COR-L47 (cell line): ENCODE results near the gene CS.
"Not testable (repeated sequence)": the region's sequence is repeated elsewhere in the genome, so short reads cannot be mapped to it uniquely, and the experiment has no call there.

Experiments used
- DNase-seq: peaks from one replicate; lab custom pipeline; 2025; lab: John Stamatoyannopoulos, UW

Gene CS

GRCh38 chr12:56321027-56321426 lies 20.9 kb upstream of the CS start:
- DNase-seq: no peak

GRCh38 chr12:56317675-56318074 lies 17.5 kb upstream of the CS start:
- DNase-seq: no peak

DNA sequence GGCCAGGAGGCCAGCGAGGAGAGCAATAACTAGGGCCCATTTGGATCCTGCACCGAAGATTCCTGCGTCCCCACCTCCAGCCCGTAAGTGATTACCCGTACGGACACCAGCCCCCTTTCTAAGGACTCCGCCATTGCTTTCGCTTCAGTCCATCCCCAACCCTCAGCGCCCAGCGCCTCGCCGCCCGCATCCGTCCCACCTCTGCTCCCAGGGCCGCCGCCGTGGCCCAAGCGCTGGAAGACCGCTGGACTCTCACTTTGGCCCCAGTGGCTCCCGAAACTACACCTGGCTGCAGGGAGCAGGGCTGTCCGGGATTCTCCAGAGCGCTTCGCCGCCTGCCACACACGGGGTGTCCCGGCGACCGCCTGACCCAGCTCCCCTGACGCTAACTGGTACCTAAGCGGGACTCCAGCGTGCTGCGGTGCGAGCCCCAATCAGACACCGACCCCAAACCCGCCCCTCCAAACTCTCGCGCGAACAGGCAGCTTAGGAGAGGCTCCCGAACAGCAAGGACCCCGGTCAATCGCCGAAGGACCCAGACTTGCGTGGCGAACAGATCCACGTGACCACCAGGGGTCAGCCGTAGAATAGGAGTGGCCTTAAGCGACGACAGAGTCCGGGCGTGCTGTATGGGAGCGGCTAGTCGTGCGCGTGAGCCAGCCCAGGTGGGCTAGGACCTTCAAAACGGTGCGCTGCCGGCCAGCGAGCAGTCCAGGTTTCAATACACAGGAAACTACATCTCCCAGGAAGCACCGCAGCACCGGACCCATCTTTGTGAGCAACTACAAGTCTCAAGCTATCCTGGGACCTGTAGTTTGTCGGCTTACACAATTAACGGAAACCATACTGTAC lies 15.7 kb upstream of the CS start, which contains the start of gene CNPY2:
Gene CNPY2 (minus strand): TSS at position 367 of the 852 bp plus-strand sequence. CDS start 771 bp downstream, outside the sequence.
- peak; percentile 99 for DNase-seq

DNA sequence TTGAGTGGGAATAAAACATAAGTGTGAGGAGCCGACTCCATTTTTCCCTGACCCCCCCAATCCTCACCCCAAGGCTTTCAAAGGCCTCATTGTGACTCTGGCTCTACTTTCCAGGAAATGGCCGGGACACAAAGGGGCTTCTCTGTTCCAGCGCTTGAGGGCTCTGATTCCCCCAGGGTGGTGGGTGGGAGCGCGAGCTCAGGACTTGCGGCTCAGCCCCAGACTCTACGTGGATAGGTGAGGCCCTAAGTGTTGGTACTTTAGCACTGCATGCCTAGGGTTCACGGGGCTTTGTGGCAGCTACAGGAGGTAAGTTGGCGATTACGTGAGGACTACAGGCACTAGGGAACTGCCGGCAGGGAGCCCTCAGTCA lies 15.1 kb upstream of the CS start:
- DNase-seq: no peak

DNA sequence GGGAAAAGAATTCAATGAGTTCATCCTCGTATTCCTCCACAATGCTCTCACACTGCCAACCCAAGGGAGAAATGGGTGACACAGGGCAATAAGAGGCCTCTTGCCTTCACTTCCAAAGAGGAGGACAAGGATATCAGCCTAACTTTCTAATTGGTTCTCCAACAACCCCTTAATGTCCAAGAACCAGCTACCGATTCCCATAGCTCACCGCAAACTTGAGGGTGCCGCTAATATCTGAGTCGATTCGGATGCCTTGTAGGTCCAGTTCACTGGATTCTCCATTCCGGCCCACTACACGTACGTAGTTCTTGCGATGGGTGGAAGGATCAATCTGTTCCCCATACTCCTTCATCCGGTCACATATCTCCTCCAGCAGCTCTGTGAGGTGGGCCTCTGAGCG lies 10.9 kb upstream of the CS start:
- no peak for DNase-seq

DNA sequence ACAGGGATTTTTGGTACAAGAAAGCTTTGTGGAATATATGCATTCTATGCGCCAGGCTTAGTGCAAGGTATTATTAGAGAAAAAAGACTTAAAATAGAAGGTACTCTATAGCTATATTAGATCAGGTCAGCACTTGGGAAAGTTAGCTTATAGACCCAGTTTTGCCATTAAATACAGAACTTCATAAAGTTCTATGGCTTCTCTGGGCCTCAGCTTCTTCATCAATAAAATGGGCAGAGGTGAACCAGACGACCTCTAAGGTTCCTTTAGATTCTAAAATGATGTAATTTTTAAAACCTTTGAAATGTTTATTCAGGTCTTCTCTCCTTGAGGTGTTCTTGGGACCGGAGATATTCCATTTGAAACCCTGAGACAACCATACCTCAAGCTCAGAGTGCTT lies 8.6 kb upstream of the CS start:
- DNase-seq: no peak

- DNase-seq: no peak
These were observed 7.3 kb upstream of the CS start for GRCh38 chr12:56307221-56307965.

DNA sequence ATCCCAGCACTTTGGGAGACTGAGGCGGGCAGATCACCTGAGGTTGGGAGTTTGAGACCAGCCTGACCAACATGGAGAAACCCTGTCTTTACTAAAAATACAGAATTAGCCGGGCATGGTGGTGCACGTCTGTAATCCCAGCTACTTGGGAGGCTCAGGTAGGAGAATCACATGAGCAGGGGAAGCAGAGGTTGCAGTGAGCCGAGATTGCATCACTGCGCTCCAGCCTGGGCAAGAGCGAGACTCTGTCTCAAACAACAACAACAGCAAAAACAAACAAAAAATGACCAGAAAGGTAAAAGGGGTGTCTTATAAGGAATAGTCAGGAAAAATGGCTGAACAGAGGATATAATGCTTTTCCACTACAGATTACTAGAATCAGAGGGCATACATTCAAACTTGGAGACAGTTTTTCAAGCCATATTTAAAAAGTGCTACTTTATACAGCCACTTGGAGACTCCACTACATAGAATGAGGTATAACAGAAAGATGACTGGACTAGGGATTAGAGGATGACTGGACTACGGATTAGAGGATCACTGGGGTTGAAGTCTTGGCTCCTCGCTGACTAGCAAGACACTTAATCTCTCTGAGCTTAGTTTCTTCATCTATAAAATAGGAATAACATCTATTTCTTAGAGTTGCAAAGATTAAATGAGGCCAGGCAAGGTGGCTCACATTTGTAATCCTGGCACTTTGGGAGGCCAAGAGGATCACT lies 4.9 kb upstream of the CS start:
- DNase-seq: no peak

GRCh38 chr12:56304276-56304675 lies 4.1 kb upstream of the CS start:
- DNase-seq: no peak

DNA sequence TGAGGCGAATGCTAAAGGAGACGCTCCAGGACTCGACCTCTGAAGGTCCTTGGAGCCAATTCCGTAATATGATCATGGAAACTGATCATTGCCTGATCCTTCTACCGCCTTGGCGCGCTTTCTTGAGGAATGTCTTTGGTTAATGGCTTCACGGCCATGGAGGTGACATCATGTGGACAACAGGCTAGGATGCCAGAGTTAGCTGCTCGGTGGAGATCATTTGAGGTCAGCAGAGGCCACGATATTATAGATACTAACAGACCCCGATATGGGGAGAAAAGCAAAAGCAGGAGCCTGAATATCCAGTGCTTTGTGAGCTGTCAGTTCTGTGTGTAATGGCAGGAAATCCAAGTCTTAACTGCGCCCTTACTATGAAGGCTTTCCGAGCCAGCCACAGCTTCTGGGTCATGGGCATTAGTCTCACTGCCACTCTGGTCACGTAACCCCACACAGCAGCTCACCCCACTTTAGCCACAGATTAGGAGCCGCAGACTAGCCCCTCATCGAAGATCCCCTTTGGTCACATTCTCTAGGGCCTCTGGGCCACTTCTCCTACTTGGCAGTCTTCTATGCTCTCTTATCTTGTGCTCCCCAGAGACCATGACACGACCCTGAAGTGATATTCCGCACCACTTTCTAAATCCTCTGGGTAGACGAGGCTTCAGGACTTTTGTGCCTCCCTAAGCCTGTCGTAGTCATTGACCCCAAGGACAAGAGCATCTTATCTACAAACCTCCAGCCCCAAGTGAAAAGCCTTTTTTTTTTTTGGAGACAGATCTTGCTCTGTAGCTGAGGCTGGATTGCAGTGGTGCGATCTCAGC lies 724 bp upstream of the CS start:
- DNase-seq: peak; percentile 35

GRCh38 chr12:56299308-56299852 lies 750 bp downstream of the CS start:
- DNase-seq: no peak

DNA sequence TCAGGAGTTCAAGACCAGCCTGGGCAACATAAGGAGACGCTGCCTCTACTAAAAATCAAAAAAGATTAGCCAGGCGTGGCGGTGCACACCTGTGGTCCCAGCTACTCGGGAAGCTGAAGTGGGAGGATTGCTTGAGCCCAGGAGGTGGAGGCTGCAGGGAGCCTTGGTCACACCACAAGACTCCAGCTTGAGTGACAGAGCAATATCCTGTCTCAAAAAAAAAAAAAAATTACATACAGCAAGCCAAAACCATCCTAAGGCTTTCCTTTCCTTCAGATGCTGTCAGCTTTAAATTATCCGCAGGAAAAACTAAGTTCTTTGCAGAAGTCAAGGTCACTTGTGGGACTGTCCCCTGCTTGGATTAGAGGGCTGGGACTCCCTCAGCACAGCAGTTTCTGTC lies 1.3 kb downstream of the CS start:
- DNase-seq: no peak

DNA sequence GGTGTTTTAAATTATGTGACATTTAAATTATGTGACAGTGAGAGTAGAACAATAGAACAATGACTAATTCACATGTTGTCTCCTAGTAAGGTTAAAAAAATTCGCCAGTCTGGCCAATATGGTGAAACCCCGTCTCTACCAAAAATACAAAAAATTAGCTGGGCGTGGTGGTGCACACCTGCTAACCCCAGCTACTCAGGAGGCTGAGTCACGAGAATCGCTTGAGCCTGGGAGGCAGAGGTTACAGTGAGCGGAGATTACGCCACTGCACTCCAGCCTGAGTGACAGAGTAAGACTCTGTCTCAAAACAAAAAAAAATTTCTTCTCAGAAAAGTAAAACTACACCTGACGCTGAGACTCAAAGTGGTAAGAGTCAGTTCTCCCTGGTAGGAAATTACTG lies 2.7 kb downstream of the CS start:
- DNase-seq: no peak

DNA sequence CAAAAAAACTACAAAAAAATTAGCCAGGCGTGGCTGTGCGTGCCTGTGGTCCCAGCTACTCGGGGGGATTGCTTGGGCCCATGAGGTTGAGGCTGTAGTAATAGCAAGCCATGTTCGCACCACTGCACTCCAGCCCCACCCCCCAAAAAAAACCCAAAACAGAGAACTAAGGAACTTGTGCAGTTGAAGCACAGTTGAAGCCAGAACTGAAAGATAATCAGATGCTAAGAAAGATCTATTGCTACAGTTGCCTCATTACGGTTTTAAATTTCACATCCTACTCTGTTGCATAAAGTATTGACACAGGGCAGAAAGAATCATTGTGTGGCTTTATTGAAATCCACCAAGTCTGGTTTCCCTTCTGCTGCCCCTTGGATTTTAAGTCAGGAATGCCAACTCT lies 3.8 kb downstream of the CS start:
- no peak for DNase-seq

- DNase-seq: no peak
These were observed 6.3 kb downstream of the CS start for GRCh38 chr12:56293795-56294194.

GRCh38 chr12:56288705-56289387 lies 11.3 kb downstream of the CS start:
- DNase-seq: no peak

DNA sequence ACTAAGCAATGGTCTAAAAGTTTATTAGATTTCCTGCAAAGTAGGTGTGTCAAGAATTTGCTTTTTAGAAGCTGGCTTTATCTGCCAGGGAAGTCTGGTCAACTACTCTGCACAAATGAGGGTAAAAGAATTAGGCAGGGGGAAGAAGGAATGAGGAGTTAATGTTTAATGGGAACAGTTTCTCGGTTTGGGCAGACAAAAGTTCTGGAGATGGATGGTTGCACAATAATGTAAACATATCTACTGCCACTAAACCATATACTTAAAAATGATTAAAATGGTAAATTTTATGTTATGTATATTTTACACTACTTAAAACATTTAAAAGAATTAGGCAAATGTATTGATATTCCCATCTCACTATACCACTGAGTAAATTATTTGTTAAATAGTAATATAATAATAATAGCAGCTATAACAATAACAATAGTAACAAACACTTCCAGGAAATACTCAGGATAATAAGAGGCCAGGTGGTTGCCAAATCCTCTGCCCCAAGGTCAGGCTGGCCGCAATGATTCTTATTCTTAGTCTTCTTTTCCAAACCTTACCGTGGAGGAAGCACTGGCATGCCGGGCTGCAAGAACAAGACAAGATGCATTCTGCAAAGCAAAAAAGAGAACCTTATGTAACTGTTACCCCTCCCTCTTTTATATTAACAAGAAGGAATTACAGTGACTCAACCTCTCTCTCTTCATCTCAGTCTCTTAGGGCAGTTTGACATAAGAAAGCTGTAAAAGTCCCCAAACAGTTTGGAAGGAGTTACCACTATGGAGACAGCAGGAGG lies 13.9 kb downstream of the CS start:
- DNase-seq: no peak

GRCh38 chr12:56284263-56284662 lies 15.9 kb downstream of the CS start:
- DNase-seq: not testable (repeated sequence)

DNA sequence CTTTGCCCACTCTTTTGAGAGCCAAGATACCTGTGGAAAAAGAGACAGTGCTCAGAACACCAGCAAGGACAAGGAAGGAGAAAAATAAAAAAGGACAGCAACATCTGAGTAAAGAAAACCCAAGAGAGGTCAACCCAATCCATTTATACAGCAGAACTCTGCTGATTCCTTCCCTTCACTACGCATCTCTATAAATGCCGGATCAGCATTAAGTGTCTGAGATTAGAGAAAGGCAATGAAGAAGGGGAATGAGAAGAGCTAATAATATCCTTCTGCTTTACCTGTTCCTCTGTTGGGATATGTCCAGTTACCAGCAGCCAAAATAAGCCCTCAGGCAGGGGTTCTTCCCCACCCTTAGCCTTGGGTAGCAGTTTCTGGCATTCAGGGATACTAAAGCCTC lies 17.6 kb downstream of the CS start:
- DNase-seq: no peak

- no peak for DNase-seq
These were observed 18.1 kb downstream of the CS start for GRCh38 chr12:56282030-56282429.
